Measurements from ENCODE around the gene LRFN5.
"Not testable (repeated sequence)": the region's sequence is repeated elsewhere in the genome, so short reads cannot be mapped to it uniquely, and the experiment has no call there.

GRCh38 chr14:41566864-41567263 is 39.8 kb upstream of the LRFN5 start:
- TF ChIP-seq, protein P1, sequence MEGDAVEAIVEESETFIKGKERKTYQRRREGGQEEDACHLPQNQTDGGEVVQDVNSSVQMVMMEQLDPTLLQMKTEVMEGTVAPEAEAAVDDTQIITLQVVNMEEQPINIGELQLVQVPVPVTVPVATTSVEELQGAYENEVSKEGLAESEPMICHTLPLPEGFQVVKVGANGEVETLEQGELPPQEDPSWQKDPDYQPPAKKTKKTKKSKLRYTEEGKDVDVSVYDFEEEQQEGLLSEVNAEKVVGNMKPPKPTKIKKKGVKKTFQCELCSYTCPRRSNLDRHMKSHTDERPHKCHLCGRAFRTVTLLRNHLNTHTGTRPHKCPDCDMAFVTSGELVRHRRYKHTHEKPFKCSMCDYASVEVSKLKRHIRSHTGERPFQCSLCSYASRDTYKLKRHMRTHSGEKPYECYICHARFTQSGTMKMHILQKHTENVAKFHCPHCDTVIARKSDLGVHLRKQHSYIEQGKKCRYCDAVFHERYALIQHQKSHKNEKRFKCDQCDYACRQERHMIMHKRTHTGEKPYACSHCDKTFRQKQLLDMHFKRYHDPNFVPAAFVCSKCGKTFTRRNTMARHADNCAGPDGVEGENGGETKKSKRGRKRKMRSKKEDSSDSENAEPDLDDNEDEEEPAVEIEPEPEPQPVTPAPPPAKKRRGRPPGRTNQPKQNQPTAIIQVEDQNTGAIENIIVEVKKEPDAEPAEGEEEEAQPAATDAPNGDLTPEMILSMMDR (conservative IDR thresholded peaks at IDR 0.05; ENCODE audit: low read depth in 2 of 2): not testable (repeated sequence)
- TF ChIP-seq REST (IDR thresholded peaks at IDR 0.05; ENCODE audit: unreplicated experiment); POLR2AphosphoS5 (IDR thresholded peaks at IDR 0.05; ENCODE audit: low read depth); EZH2 (IDR thresholded peaks at IDR 0.05; ENCODE audit: low read depth, unreplicated experiment); ETS1 (IDR thresholded peaks at IDR 0.05); JUNB (IDR thresholded peaks at IDR 0.05; ENCODE audit: unreplicated experiment); EZH2phosphoT487 (IDR thresholded peaks at IDR 0.05; ENCODE audit: unreplicated experiment); NANOG (IDR thresholded peaks at IDR 0.05; ENCODE audit: borderline replicate concordance); ZNF331 (CRISPR knock-in tag; IDR thresholded peaks at IDR 0.05; ENCODE audit: low read depth); ZNF114 (CRISPR knock-in tag; IDR thresholded peaks at IDR 0.05): not testable (repeated sequence)

All from GM23338 (cell line).